ENCODE data around the gene PYCR2.

PYCR2 gene

GRCh38 chr1:225909477-225909876 is 14.6 kb downstream of the PYCR2 start:
- no peak overlapping the region for H3K4me3 ChIP-seq (replicated peaks; ENCODE audit: insufficient read depth, low read length)
- TF ChIP-seq CTCF (IDR thresholded peaks at IDR 0.05; ENCODE audit: insufficient read depth, low read length) (no peak), REST (IDR thresholded peaks at IDR 0.05; ENCODE audit: insufficient replicate concordance, low read depth) (no peak), SPI1 (IDR thresholded peaks at IDR 0.05; ENCODE audit: borderline replicate concordance, low read depth) (no peak), GABPA (IDR thresholded peaks at IDR 0.05; ENCODE audit: low read depth) (no peak), POLR2AphosphoS5 (IDR thresholded peaks at IDR 0.05; ENCODE audit: low read depth) (no peak)
- H3K27ac ChIP-seq (replicated peaks) = no peak overlapping the region
- DNase-seq (ENCODE audit: low read depth in 1 of 2, low spot score in 1 of 2) = no peak
- no peaks in the 10 kb centered on the region for H3K27me3 ChIP-seq (ENCODE audit: insufficient read depth, poor library complexity, severe bottlenecking)

GRCh38 chr1:225908773-225909172 is 15.3 kb downstream of the PYCR2 start:
- H3K27me3 ChIP-seq (ENCODE audit: insufficient read depth, poor library complexity, severe bottlenecking) = no peaks in the 10 kb centered on the region
- no peak overlapping the region for H3K4me3 ChIP-seq (replicated peaks; ENCODE audit: insufficient read depth, low read length)
- no peak overlapping the region for H3K27ac ChIP-seq (replicated peaks)
- no peak for TF ChIP-seq CTCF (IDR thresholded peaks at IDR 0.05; ENCODE audit: insufficient read depth, low read length)
- TF ChIP-seq POLR2AphosphoS5 (IDR thresholded peaks at IDR 0.05; ENCODE audit: low read depth) = no peak
- no peak for DNase-seq (ENCODE audit: low read depth in 1 of 2, low spot score in 1 of 2)

- no peak for DNase-seq (ENCODE audit: low read depth in 1 of 2, low spot score in 1 of 2)
- Histone ChIP-seq H3K27me3 (ENCODE audit: insufficient read depth, poor library complexity, severe bottlenecking) (no peaks in the 10 kb centered on the region), H3K4me3 (replicated peaks; ENCODE audit: insufficient read depth, low read length) (no peak overlapping the region), H3K27ac (replicated peaks) (no peak overlapping the region)
- no peak for TF ChIP-seq REST (IDR thresholded peaks at IDR 0.05; ENCODE audit: insufficient replicate concordance, low read depth)
- TF ChIP-seq CTCF (IDR thresholded peaks at IDR 0.05; ENCODE audit: insufficient read depth, low read length) = no peak
- TF ChIP-seq GABPA (IDR thresholded peaks at IDR 0.05; ENCODE audit: low read depth) = no peak
- no peak for TF ChIP-seq POLR2AphosphoS5 (IDR thresholded peaks at IDR 0.05; ENCODE audit: low read depth)
- no peak for TF ChIP-seq SPI1 (IDR thresholded peaks at IDR 0.05; ENCODE audit: borderline replicate concordance, low read depth)
Observed at GRCh38 chr1:225908013-225908640, 15.9 kb downstream of the PYCR2 start.

- no peak overlapping the region for H3K27ac ChIP-seq (replicated peaks)
- no peak for TF ChIP-seq REST (IDR thresholded peaks at IDR 0.05; ENCODE audit: insufficient replicate concordance, low read depth)
- TF ChIP-seq CTCF (IDR thresholded peaks at IDR 0.05; ENCODE audit: insufficient read depth, low read length) = no peak
- TF ChIP-seq SPI1 (IDR thresholded peaks at IDR 0.05; ENCODE audit: borderline replicate concordance, low read depth) = no peak
- TF ChIP-seq GABPA (IDR thresholded peaks at IDR 0.05; ENCODE audit: low read depth) = no peak
- no peak for TF ChIP-seq POLR2AphosphoS5 (IDR thresholded peaks at IDR 0.05; ENCODE audit: low read depth)
- no peaks in the 10 kb centered on the region for H3K27me3 ChIP-seq (ENCODE audit: insufficient read depth, poor library complexity, severe bottlenecking)
- no peak for DNase-seq (ENCODE audit: low read depth in 1 of 2, low spot score in 1 of 2)
- H3K4me3 ChIP-seq (replicated peaks; ENCODE audit: insufficient read depth, low read length) = no peak overlapping the region
Observed at GRCh38 chr1:225907341-225907740, 16.7 kb downstream of the PYCR2 start.
